Activated CD8-positive, alpha-beta memory T cell treated with anti-CD3 and anti-CD28 coated beads for 48 hours (primary cell): ENCODE measurements around the gene VGLL3.
"Not testable (repeated sequence)": the region's sequence is repeated elsewhere in the genome, so short reads cannot be mapped to it uniquely, and the experiment has no call there.

ENCODE experiments used
- DNase-seq, 3 experiments: peaks; one replicate each; pipeline ENCODE4 v3.0.0-alpha.2; 2020; ENCODE audit warnings: low read depth in 2 of 3, low spot score in 2 of 3

VGLL3 gene

GRCh38 chr3:86990734-86991481 is at the start of gene VGLL3:
VGLL3 (minus strand) TSS chr3:86991149; CDS start chr3:86990743, 406 bp downstream.
- DNase-seq: no peak

DNA sequence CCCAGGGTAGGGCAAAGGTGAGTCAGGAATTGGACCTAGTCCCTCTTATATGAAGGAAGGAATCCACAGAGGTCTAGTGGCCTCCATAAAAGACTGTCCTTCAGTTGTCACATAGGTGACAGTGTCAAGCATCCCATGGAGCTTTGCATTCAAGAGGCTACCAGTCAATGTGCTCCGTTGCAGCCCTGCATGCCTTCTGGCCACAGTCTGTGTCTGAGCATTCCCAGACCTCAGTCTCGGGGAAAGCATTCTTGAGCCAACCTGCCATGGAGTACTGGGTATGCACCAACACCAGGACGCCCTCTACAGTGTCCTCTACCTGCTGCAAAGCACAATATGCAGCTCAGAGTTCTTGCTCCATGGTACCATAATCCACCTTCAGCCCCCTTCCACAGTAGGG is 46.7 kb upstream of the VGLL3 start:
- no peak for DNase-seq

GRCh38 chr3:87036671-87037070 is 45.7 kb upstream of the VGLL3 start:
- no peak for DNase-seq

GRCh38 chr3:87035339-87035738 is 44.4 kb upstream of the VGLL3 start:
- DNase-seq: no peak

DNA sequence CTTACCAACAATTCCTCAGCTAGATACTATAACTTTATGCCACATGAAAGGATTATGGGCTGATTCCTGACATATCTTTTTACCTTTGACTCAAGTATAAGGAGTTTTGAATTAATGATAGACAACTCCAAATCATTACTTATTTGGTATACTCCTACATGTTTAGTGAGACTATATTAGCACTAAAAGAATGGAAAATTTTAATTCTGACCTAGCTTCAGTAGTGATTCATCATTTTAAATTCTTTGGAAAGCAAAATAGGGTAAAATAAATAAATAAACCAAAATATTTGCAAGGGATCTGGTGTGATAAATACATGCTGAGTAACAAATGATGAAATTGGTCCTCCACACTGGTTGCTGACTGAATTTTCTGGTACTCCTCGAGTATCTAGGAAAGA is 42.3 kb upstream of the VGLL3 start:
- DNase-seq: no peak

GRCh38 chr3:87025661-87026645 is 35.0 kb upstream of the VGLL3 start:
- no peak for DNase-seq

- not testable (repeated sequence) for DNase-seq
Observed at GRCh38 chr3:87017370-87017769, 26.4 kb upstream of the VGLL3 start.

- no peak for DNase-seq
Observed at GRCh38 chr3:87009271-87009670, 18.3 kb upstream of the VGLL3 start.

DNA sequence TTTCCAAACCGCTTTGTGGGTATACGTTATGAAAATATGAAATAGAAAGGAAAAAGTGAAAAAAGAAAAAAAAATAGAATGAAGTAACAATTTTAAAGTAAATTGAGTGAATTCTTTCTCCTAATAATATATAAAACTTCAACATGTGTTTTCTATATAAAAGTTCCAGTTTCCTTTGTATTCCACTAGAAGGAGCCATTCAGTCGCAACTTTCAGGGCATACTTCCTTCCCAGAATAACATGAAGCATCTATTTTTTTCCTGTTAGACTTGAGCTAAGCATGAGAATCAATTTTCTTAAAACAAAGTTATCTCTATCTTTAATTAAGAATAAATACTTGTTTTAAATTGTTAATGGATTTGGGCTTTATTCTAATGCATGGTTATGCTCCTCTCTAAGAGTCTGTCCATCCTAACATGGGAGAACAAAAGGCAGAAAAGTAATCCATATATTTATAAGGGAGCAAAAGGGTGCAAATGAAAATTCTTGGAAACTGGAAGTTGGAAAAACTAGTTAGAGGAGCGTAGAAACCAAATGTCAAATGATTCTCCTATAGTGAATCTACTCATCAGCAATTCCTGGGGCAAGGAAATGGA is 16.0 kb upstream of the VGLL3 start:
- no peak for DNase-seq

DNA sequence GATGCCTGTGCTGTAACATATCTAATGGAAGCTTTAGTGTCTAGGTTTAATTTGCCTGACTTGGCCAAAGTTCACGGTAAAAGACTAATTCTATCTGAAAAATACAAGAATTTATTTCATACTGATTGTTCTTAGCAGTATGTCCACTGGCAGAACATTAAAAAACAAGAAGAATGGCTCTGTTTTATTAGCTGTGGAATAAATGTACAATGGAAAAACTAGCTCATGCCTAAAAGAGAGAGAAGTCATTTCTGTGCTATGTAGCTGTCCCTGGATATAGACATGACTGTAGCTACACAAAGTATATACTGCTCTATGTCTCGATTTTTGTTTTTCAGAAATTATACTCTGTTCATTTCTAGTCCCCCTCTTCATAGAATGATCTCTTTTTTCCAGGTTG is 13.9 kb upstream of the VGLL3 start:
- DNase-seq: no peak

DNA sequence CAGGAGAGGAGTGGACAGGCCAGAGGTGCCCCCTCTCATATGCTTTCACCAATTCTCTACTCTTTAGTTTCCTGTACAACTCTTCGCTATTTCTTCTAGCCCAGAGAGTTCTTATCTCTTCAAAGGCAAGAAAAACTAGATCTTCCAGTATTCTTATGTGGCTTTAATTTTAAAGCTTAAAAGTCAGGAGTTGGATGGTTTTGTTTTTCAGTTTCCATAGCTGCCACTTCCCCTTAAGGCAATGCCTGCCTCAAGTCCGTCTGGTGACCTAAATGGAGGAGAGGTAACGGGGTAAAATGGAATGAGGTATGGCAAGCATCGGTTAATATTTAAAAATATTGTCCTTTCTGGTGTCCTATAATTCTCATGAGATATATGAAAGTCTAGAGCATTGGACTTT is 11.4 kb upstream of the VGLL3 start:
- DNase-seq: no peak

DNA sequence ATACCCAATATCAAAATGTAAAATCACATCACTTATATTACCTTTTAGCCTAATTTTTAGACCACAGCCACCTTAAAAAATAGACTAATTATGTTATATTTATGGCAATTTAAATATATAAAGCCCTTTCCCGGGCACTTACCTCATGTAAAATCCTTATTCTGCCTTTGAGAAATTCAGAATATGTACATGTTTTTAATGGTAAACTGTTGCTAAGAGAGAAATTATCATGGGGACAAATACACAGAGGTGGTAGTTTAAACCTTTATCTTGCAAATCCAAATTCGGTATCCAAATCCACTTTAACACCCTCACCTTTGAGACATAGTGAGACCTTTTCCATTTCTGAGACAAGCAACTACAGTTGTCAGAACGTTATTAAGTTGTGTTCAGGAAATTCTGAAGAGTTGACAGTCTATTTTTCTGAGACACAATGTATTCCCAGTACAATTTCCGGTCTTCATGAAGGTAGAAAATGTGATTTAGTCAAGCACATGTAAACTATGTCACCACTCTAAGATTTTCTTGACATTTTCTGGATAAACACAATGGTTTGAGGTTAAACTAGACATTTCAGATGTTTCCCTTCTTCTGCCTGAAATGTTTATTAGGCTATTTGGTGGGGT is 10.6 kb upstream of the VGLL3 start:
- DNase-seq: no peak

GRCh38 chr3:87000940-87001339 is 10.0 kb upstream of the VGLL3 start:
- no peak for DNase-seq

GRCh38 chr3:86998569-86998968 is 7.6 kb upstream of the VGLL3 start:
- no peak for DNase-seq

DNA sequence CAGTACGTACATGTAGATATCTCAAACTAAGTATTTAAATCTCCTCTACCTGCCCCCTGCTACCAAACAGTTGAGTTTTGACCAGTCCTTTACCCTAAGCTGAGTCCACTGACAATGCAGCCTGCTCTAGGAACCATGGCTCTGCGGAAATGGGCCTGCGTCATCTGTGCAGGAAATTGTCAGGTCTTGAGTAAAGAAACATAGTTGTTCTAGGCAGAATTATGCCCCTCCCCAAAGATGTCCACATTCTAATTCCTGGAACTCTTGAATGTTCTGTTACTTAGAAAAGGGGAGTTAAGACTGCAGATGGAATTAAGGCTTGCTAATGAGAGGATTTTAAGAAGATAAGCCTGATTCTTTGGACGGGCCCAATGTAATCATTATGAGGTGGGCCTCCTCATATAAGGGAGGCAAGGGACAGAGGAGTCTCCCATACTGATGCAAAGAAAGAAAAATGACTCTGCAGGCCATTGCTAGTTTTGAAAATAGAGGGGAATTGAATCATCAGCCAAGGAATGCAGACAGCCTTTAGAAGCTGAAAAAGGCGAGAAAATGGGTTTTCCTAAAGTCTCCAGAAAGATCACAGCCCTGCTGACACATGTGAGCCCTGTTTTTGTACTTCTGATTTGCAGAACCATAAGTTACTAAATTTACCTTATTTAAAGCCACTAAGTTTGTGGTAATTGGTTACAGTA is 5.5 kb upstream of the VGLL3 start:
- no peak for DNase-seq

GRCh38 chr3:86995537-86995936 is 4.6 kb upstream of the VGLL3 start:
- no peak for DNase-seq

DNA sequence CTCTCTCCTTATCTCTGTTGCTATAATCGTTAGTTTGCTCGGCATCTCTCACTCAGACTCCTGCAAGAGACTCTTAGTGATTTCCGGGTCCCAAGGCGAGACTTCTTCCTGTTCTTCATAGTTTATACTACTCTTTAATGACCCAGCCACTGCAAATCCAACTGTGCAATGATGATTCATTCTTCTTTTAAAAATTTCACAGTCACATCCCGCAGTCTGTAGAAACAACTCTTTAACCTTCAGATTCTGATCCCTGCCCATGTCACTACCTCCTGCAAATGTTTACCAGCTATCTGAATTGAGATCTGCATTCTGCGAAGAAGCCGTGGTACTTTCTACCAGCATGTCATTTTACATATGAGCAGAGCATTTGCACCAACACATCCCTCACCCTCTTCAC is 2.8 kb upstream of the VGLL3 start:
- DNase-seq: no peak

DNA sequence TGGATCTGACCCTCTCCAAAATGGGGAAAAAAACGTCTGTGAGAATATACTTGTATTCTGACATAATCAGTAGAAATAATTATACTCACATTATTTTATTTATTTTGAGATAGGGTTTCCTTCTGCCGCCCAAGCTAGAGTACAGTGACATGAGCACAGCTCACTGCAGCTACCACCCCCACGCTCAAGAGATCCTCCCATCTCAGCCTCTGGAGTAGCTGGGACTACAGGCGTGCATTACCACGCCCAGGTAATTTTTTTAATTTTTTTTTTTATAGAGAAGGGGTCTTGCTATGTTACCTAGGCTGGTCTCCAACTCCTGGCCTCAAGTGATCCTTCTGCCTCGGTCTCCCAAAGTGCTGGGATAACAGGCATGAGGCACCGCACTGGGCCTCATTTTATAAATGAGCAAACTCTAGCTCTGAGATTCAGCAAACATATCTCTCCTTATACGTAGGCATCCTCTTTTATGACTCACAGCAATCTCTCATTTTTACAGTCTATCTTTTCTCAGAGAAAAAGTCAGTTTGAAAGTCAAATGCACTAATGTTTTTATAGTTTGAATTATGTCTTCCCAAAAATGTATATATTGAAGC is 989 bp upstream of the VGLL3 start:
- no peak for DNase-seq

- DNase-seq: no peak
Observed at GRCh38 chr3:86991482-86991815, 500 bp upstream of the VGLL3 start.

GRCh38 chr3:86990012-86990733 is 776 bp downstream of the VGLL3 start:
- no peak for DNase-seq
